Amniotic stem cell (primary cell): ENCODE results near the gene MBOAT2.

ENCODE experiments used
- DNase-seq: peaks from one replicate; lab custom pipeline; 2025; lab: John Stamatoyannopoulos, UW

MBOAT2 gene

DNA sequence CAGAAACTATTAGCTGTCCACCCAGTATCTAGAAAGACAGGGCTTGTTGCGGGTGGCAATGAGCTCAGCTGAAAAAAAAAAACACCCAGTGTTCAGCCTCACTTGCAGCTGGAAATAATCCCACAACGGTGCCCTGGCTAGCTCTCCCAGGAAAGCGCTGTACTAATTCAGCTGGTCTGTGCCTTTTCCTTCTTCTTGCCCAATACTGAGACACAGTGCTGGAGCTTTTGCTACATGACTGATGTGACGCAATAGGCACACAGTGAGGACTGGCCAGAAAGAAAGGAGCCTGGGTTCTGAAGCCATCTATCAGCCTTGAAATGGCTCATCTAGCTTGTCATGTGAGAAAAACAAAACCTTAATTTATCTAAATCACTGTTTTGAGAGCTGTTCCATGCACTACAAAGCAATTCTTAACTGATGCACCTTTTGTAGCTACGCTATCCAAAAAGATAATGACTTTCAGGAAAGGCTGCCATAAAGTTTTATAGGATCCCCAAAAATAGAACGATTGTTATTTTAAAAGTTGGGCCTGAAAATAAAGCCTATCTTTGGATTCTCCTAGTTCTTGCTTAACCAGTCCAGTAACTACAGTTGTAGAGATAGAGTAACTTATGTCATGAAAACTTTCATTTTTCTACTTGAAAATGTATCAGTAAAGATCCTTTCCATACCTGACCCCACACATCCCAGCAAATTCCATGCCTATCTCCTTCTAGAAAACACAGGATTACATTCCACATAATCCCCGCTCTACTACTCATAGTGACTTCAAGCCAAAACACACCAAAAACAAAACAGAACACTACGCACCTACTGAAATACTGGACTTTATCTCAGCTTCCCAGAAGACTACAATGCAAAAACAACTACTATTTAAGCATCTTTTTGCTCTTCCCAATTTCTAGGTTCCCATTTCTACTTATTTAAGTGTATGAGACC, 181.9 kb downstream of the MBOAT2 start:
- DNase-seq = no peak

DNA sequence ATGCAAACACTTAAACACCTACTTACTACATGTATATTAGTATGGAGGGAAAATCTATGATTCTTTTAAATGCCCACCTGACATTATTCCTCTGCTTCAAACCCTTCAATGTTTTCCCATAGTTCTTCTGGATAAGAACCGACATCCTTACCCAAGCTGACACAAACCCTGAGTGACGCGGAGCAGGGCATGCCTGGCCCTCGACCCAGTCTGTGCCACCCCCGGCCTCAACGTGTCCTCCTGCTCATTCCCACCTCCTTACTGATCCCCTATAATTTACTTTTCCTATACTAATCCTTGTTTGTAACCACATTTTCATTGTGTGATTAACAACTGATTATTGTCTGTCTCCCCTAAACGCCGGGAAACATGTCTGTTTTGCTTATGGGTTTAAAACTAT, 183.5 kb downstream of the MBOAT2 start:
- DNase-seq = no peak

DNA sequence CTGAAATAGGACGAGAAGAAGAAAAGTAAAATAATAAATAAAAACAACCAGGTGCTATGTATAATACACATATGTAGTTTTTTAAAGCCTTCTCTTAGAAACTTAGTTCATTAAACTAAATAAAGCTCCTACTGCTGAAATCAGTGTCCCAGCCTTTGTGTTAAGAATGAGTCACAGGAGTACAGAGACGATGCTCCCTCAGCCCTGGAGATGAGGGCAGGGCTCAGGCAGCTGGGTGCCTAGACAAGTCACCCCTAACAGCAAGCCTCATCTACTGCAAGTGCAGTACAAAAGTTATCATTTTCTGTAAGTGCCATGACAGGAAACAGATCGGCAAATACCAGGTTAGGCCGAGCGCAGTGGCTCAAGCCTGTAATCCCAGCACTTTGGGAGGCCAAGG, 184.3 kb downstream of the MBOAT2 start:
- no peak for DNase-seq

DNA sequence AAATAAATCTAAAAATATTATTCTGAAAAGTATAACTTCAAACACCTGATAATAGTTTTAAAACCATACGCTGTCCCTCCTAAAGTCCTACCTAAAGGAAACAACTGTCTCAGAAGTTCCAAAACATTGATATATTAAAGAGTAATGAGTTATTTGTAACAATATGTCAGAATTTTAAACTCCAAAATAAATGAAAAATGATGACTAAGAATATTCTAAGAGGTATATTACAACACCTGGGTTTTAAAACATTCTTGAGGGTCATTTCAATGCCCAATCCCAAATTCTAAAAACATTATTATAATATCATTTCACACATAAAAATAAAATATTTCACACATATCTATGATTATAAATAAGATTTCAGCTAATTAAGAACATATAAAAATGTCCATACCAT, 186.3 kb downstream of the MBOAT2 start:
- DNase-seq = no peak

DNA sequence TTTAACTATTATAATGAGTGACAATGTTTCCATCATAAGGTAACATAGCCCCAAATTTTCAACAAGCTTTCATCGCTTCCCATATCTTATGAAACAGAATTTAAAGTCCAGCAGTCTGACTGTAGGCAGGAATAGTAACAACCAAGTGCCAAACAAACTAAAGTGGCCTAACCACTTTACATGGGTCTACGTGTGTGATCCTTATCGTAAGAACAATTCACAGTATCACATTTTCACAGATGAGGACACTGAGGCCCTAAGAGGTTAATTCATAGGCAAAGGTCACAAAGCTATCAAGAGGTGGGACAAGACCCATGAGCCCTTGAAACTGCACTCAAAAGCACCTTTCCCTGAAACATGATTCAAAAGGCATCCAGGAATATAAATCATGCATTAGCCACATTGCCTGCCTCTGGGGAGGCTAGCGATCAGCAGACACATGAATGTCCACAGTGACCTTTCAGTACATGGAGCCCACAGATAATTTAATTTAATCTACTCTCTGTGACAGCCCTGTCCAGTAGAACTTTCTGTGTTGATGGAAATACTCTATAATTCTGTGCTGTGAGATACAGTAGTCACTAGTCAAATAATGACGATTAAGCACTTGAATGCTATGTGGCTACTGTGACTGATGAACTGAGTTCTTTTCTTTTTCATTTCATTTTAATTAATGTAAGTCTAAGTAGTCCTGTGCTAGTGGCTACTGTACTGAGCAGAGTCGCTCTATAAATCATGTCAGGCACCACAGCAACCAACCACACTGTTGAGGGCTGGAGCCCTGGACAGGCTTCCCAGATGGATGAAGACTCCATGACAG, 196.4 kb downstream of the MBOAT2 start:
- no peak for DNase-seq

DNA sequence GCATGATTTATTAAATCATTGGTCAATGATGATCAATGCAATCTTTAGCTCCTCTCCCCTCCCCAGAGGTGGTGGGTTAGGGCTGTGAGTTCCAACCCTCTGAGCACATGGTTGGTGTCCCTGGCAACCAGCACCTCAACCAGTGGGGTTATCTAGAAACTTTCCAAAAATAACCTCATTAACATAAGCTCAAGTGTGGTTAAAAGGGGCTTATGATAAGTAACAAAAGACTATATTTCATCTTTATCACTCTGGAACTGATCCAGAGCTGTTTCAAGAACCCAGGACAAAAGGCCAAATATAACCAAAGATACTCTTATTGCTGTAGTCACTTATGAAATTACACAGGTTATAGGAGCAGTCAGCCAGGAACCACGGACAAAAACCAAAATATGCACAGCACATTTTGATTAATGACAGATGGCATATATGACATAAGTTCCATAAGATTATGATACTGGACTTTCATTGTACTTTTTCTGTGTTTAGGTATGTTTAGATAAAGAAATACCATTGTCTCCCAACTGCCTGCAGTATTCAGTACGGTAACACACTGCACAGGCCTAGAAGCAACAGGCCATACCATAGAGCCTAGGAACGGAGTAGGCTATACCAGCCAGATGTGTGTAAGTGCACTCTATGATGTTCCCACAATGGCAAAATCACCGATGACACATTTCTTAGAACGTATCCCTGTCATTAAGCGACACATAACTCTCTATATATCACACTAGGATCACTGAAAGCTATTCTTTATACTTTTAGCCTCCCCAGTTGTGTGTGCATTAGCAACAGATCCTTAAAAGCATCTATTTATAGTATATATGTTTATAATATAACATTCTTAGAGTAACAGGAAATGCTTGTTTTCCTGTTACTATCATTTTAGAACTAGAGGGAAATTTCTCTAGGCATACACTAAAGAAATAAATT, 197.9 kb downstream of the MBOAT2 start:
- DNase-seq = no peak

DNA sequence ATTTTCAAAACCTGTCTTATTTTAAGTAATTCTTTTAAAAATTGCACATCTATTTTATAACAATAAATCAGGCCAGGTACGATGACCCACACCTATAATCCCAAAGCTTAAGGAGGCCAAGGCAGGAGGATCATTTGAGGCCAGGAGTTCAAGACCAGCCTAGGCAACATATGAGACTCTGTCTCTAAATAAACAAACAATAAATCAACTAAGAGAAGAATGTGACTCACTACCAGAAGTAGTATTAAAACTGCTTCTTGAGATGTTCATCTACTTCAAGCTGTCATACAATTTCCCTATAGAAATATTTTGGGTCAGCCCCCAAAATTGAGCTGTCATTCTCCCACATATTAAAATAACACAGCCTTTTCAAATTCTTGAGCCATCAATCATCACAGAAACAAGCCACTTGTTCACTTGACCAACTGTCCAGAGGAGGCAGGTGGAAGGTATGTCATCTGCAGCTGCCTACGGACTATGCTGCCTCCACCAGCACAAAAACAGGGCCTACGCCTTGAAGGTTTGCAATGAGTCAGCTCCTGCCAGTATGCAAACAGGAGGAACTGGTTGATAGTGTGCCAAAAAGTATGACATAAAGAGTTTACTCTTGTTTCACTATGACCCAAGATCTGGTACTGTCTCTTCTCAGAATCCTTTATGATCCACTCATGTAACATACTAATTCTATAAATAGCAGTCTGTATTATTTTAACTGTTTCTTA, 199.7 kb downstream of the MBOAT2 start:
- peak; percentile 37 for DNase-seq

DNA sequence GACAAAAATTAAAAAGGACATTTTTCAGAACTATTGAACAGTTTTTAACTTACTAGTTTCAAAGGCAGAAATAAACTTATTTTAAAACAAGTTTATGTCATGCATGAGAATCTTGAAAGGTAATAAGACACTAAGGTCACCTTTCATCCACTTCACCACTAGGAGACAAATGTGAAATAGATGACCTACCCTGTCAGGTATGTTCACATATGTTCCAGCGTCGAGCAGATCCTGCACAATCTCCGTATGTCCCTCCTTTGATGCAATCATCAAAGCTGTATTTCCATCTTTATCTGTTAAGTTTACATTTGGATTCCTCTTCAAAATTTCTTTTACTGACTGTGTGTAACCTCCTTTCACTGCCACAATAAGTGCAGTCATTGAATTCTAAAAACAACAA, 200.7 kb downstream of the MBOAT2 start:
- no peak for DNase-seq
